ENCODE results near the gene SERINC2.
"Not testable (repeated sequence)": the region's sequence is repeated elsewhere in the genome, so short reads cannot be mapped to it uniquely, and the experiment has no call there.

The SERINC2 gene

GRCh38 chr1:31416101-31416736 lies 3.2 kb downstream of the SERINC2 start:
- DNase-seq, result no peak

GRCh38 chr1:31417148-31417547 lies 4.1 kb downstream of the SERINC2 start:
- no peak for DNase-seq

GRCh38 chr1:31418626-31419323 lies 5.8 kb downstream of the SERINC2 start:
- DNase-seq, result no peak

GRCh38 chr1:31420716-31421115 lies 7.7 kb downstream of the SERINC2 start:
- no peak for DNase-seq

- DNase-seq, result no peak
These were observed 8.5 kb downstream of the SERINC2 start for GRCh38 chr1:31421371-31422040.

GRCh38 chr1:31422505-31423319 lies 9.7 kb downstream of the SERINC2 start:
- peak; percentile 71 for DNase-seq

- DNase-seq, result no peak
These were observed 10.5 kb downstream of the SERINC2 start for GRCh38 chr1:31423418-31423947.

- DNase-seq, result no peak
These were observed 11.6 kb downstream of the SERINC2 start for GRCh38 chr1:31424568-31424967.

GRCh38 chr1:31425301-31426081 lies 12.5 kb downstream of the SERINC2 start:
- DNase-seq, result no peak

GRCh38 chr1:31426249-31426922 lies 13.4 kb downstream of the SERINC2 start:
- no peak for DNase-seq

- no peak for DNase-seq
These were observed 14.3 kb downstream of the SERINC2 start for GRCh38 chr1:31427322-31427721.

- DNase-seq, result no peak
These were observed 15.6 kb downstream of the SERINC2 start for GRCh38 chr1:31428436-31429221.

- no peak for DNase-seq
These were observed 16.6 kb downstream of the SERINC2 start for GRCh38 chr1:31429583-31429982.

- DNase-seq, result not testable (repeated sequence)
These were observed 18.6 kb downstream of the SERINC2 start for GRCh38 chr1:31431351-31432257.

GRCh38 chr1:31432592-31433395 lies 19.8 kb downstream of the SERINC2 start:
- no peak for DNase-seq

GRCh38 chr1:31433396-31433930 lies 20.4 kb downstream of the SERINC2 start:
- DNase-seq, result no peak

- no peak for DNase-seq
These were observed 21.3 kb downstream of the SERINC2 start for GRCh38 chr1:31434101-31434871.

- DNase-seq, result no peak
These were observed 22.0 kb downstream of the SERINC2 start for GRCh38 chr1:31434979-31435378.
